ENCODE results near the gene MAEL.

The MAEL gene

DNA sequence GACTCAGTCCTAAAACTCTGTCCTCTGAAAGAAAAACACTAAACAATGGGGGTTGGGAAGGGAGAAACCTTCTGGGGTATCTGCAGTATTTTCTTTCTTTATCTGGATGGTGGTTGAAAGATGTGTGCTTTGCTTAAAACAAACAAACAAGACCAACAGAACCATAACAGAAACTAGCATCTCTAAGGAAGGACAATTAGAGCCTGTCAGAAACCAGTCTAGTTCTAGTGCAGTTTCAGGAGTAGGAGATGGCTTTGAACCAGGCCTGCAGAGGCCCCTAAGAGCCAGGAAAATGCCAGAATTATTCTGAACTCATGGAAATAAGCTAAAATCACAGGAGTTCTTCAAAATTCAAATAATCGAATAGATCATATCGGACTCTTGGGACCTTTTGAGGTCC is 32.2 kb upstream of the MAEL start:
- TF ChIP-seq, protein P1, sequence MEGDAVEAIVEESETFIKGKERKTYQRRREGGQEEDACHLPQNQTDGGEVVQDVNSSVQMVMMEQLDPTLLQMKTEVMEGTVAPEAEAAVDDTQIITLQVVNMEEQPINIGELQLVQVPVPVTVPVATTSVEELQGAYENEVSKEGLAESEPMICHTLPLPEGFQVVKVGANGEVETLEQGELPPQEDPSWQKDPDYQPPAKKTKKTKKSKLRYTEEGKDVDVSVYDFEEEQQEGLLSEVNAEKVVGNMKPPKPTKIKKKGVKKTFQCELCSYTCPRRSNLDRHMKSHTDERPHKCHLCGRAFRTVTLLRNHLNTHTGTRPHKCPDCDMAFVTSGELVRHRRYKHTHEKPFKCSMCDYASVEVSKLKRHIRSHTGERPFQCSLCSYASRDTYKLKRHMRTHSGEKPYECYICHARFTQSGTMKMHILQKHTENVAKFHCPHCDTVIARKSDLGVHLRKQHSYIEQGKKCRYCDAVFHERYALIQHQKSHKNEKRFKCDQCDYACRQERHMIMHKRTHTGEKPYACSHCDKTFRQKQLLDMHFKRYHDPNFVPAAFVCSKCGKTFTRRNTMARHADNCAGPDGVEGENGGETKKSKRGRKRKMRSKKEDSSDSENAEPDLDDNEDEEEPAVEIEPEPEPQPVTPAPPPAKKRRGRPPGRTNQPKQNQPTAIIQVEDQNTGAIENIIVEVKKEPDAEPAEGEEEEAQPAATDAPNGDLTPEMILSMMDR (IDR thresholded peaks at IDR 0.05; ENCODE audit: low read depth, low read length, poor library complexity, severe bottlenecking), result no peak
- no peak for TF ChIP-seq EZH2phosphoT487 (IDR thresholded peaks at IDR 0.05; ENCODE audit: borderline replicate concordance, low read length)
- H3K79me2 ChIP-seq (ENCODE audit: control insufficient read depth, low read length), result no peaks in the 10 kb centered on the region
- no peaks in the 10 kb centered on the region for H3K9me2 ChIP-seq (replicated peaks; ENCODE audit: control insufficient read depth, low read length)
- H3K4me3 ChIP-seq (ENCODE audit: low read length), result no peak overlapping the region
- no peaks in the 10 kb centered on the region for H4K20me1 ChIP-seq (ENCODE audit: control insufficient read depth, insufficient read depth, low read depth, low read length)
- H3K4me1 ChIP-seq (ENCODE audit: control insufficient read depth, low read length), result peaks cover 17% of the 10 kb centered on the region
- no peak overlapping the region for H3K27ac ChIP-seq (ENCODE audit: low read depth, low read length)
- no peaks in the 10 kb centered on the region for H3K27me3 ChIP-seq (ENCODE audit: control insufficient read depth, low read length)
- no peak overlapping the region for H3K4me2 ChIP-seq (ENCODE audit: low read length)
- H3F3A ChIP-seq (ENCODE audit: control insufficient read depth, insufficient read depth), result no peaks in the 10 kb centered on the region
- H3K9me3 ChIP-seq (ENCODE audit: control insufficient read depth, insufficient read depth, low read length), result no peaks in the 10 kb centered on the region
- H3K36me3 ChIP-seq (ENCODE audit: control insufficient read depth, low read length), result peaks cover 3% of the 10 kb centered on the region; the same call in 1 of the 2 replicates

DNA sequence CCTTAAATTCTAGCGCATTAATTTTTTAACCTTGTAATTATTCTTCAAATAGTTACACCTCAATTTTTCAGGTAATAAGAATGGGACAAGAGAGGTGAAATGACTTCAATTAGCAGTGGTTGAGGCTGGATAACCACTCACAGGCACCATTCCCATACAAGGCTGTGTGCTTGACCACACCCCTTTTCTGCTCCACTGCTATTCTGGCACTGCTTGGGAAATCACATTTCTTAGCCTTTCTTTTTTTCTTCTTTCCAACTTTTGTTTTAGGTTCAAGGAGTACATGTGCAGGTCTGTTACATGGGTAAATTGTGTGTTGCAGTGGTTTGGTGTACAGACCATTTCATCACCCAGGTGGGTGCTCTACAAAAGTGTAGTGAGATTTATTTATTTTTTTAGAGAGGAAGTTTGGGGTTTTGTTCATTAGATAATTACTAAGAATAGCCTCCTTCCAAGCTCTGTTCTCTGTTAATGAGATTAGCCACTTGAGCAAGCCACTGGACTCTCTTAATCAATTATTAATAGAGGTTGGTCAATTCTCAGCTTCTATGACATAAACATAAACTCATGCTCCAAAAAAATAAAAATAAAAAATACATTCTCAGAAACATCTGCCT is 28.1 kb upstream of the MAEL start:
- H3K4me2 ChIP-seq (ENCODE audit: low read length), result no peak overlapping the region
- no peaks in the 10 kb centered on the region for H3K9me2 ChIP-seq (replicated peaks; ENCODE audit: control insufficient read depth, low read length)
- no peaks in the 10 kb centered on the region for H3K27me3 ChIP-seq (ENCODE audit: control insufficient read depth, low read length)
- no peaks in the 10 kb centered on the region for H3K79me2 ChIP-seq (ENCODE audit: control insufficient read depth, low read length)
- H3K4me3 ChIP-seq (ENCODE audit: low read length), result no peak overlapping the region
- H3K4me1 ChIP-seq (ENCODE audit: control insufficient read depth, low read length), result peaks cover 17% of the 10 kb centered on the region
- TF ChIP-seq, protein P1 (IDR thresholded peaks at IDR 0.05; ENCODE audit: low read depth, low read length, poor library complexity, severe bottlenecking), result no peak
- no peak for TF ChIP-seq EZH2phosphoT487 (IDR thresholded peaks at IDR 0.05; ENCODE audit: borderline replicate concordance, low read length)
- 0 out of 2 replicates have a peak, but pooled peaks cover 3% of the 10 kb centered on the region for H3K36me3 ChIP-seq (ENCODE audit: control insufficient read depth, low read length)
- H3K27ac ChIP-seq (ENCODE audit: low read depth, low read length), result no peak overlapping the region
- H3F3A ChIP-seq (ENCODE audit: control insufficient read depth, insufficient read depth), result no peaks in the 10 kb centered on the region
- no peaks in the 10 kb centered on the region for H4K20me1 ChIP-seq (ENCODE audit: control insufficient read depth, insufficient read depth, low read depth, low read length)
- H3K9me3 ChIP-seq (ENCODE audit: control insufficient read depth, insufficient read depth, low read length), result no peaks in the 10 kb centered on the region

GRCh38 chr1:166969074-166969677 is 19.9 kb upstream of the MAEL start:
- no peaks in the 10 kb centered on the region for H3K9me3 ChIP-seq (ENCODE audit: control insufficient read depth, insufficient read depth, low read length)
- H3K4me3 ChIP-seq (ENCODE audit: low read length), result peak overlapping the region; percentile 3; the same call in 1 of the 2 replicates
- H3K27ac ChIP-seq (ENCODE audit: low read depth, low read length), result no peak overlapping the region
- H4K20me1 ChIP-seq (ENCODE audit: control insufficient read depth, insufficient read depth, low read depth, low read length), result no peaks in the 10 kb centered on the region
- TF ChIP-seq, protein P1 (IDR thresholded peaks at IDR 0.05; ENCODE audit: low read depth, low read length, poor library complexity, severe bottlenecking), result no peak
- TF ChIP-seq EZH2phosphoT487 (IDR thresholded peaks at IDR 0.05; ENCODE audit: borderline replicate concordance, low read length), result no peak
- H3K9me2 ChIP-seq (replicated peaks; ENCODE audit: control insufficient read depth, low read length), result no peaks in the 10 kb centered on the region
- H3K36me3 ChIP-seq (ENCODE audit: control insufficient read depth, low read length), result no peaks in the 10 kb centered on the region
- peak overlapping the region; percentile 26 for H3K4me2 ChIP-seq (ENCODE audit: low read length)
- no peaks in the 10 kb centered on the region; the same call in 1 of the 2 replicates for H3K27me3 ChIP-seq (ENCODE audit: control insufficient read depth, low read length)
- peaks cover 48% of the 10 kb centered on the region for H3K4me1 ChIP-seq (ENCODE audit: control insufficient read depth, low read length)
- H3K79me2 ChIP-seq (ENCODE audit: control insufficient read depth, low read length), result peaks cover 21% of the 10 kb centered on the region
- H3F3A ChIP-seq (ENCODE audit: control insufficient read depth, insufficient read depth), result peaks cover 2% of the 10 kb centered on the region; the same call in 1 of the 2 replicates
